Measurements from ENCODE around the gene CATSPER3.

DNA sequence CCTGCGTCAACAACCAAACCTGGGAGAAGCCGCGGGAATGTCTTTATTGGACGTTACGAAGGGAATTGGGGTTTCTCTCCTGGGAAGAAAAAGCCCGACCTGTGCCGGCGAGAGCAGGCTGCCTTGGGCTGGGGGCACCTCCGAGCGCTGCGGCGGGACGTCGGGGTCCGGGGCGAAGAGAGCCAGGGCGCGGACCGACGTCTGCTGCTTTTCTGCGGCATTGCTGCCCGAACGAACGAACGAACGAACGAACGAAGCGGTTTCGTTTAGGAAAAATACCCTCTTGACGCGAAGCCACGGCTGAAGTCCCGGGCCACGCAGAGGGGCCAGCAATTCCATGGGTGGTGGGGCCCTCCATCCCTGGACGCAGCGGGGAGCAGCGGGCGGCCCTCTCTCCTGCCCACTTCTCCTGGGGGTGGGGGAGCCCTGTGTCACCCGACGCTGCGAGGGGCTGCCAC lies 71.1 kb downstream of the CATSPER3 start:
- TF ChIP-seq, protein P1, sequence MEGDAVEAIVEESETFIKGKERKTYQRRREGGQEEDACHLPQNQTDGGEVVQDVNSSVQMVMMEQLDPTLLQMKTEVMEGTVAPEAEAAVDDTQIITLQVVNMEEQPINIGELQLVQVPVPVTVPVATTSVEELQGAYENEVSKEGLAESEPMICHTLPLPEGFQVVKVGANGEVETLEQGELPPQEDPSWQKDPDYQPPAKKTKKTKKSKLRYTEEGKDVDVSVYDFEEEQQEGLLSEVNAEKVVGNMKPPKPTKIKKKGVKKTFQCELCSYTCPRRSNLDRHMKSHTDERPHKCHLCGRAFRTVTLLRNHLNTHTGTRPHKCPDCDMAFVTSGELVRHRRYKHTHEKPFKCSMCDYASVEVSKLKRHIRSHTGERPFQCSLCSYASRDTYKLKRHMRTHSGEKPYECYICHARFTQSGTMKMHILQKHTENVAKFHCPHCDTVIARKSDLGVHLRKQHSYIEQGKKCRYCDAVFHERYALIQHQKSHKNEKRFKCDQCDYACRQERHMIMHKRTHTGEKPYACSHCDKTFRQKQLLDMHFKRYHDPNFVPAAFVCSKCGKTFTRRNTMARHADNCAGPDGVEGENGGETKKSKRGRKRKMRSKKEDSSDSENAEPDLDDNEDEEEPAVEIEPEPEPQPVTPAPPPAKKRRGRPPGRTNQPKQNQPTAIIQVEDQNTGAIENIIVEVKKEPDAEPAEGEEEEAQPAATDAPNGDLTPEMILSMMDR (conservative IDR thresholded peaks at IDR 0.05 in 1 of 2, IDR thresholded peaks at IDR 0.05 in 1 of 2; ENCODE audit: low read depth in 1 of 2, low read length in 2 of 2) = no peak
- TF ChIP-seq EZH2 (IDR thresholded peaks at IDR 0.05; ENCODE audit: low read length, missing control alignments) = no peak

All from fibroblast of lung (primary cell).